NCI-H2081 (cell line): ENCODE results near the gene ANKMY1.
"Not testable (repeated sequence)": the region's sequence is repeated elsewhere in the genome, so short reads cannot be mapped to it uniquely, and the experiment has no call there.

Source experiments
- DNase-seq, 2 experiments: peaks; one replicate each; lab custom pipeline; 2025; lab: John Stamatoyannopoulos, UW

ANKMY1 gene

GRCh38 chr2:240521885-240522284 lies 35.9 kb downstream of the ANKMY1 start:
- DNase-seq: not testable (repeated sequence)

GRCh38 chr2:240520974-240521350 lies 36.8 kb downstream of the ANKMY1 start:
- DNase-seq: no peak

GRCh38 chr2:240520130-240520973 lies 37.4 kb downstream of the ANKMY1 start:
- DNase-seq: no peak

GRCh38 chr2:240519396-240520129 lies 38.2 kb downstream of the ANKMY1 start:
- DNase-seq: no peak

- no peak for DNase-seq
These were observed 38.8 kb downstream of the ANKMY1 start for GRCh38 chr2:240518981-240519380.

GRCh38 chr2:240517342-240517741 lies 40.4 kb downstream of the ANKMY1 start:
- DNase-seq: no peak

GRCh38 chr2:240514631-240515030 lies 43.2 kb downstream of the ANKMY1 start:
- DNase-seq: no peak

GRCh38 chr2:240513549-240514287 lies 44.1 kb downstream of the ANKMY1 start:
- peak; percentile 4 to 33 for DNase-seq

- DNase-seq: no peak
These were observed 44.9 kb downstream of the ANKMY1 start for GRCh38 chr2:240512666-240513535.

- DNase-seq: no peak
These were observed 45.7 kb downstream of the ANKMY1 start for GRCh38 chr2:240512109-240512485.

GRCh38 chr2:240511351-240512108 lies 46.3 kb downstream of the ANKMY1 start:
- no peak for DNase-seq

- DNase-seq: no peak
These were observed 47.1 kb downstream of the ANKMY1 start for GRCh38 chr2:240510513-240511210.

- DNase-seq: no peak
These were observed 47.9 kb downstream of the ANKMY1 start for GRCh38 chr2:240509667-240510512.

- DNase-seq: no peak
These were observed 48.8 kb downstream of the ANKMY1 start for GRCh38 chr2:240508832-240509545.

- DNase-seq: no peak
These were observed 50.0 kb downstream of the ANKMY1 start for GRCh38 chr2:240507778-240508251.

- no peak for DNase-seq
These were observed 50.6 kb downstream of the ANKMY1 start for GRCh38 chr2:240507060-240507777.

GRCh38 chr2:240506406-240507059 lies 51.3 kb downstream of the ANKMY1 start:
- no peak for DNase-seq
